SK-N-SH treated with all-trans-retinoic acid at 6 μM for 48 hours (cell line): ENCODE data around the gene NEGR1.

Experiments
- ATAC-seq: fragments of 200-7000 bp; cut with Tn5 transposase; 3 replicates; pipeline ENCODE4 v1.9.1; 2020; ENCODE audit warnings: mild to moderate bottlenecking, moderate library complexity
- ARNTL ChIP-seq: fragments of 450-650 bp; formaldehyde crosslinking; IDR thresholded peaks from 2 replicates; pipeline ENCODE4 v1.5.0; 2020; ENCODE audit warnings: low read depth, mild to moderate bottlenecking, moderate library complexity, borderline replicate concordance
- BACH2 ChIP-seq: fragments of 250-450 bp; sonication (Bioruptor Pico); IDR thresholded peaks from 2 replicates; pipeline ENCODE4 v1.9.0; 2021; ENCODE audit warnings: mild to moderate bottlenecking, borderline replicate concordance
- CREB5 ChIP-seq: fragments of 250-450 bp; sonication (Bioruptor Pico); IDR thresholded peaks from 2 replicates; pipeline ENCODE4 v1.5.1; 2020; ENCODE audit warnings: low read depth, mild to moderate bottlenecking, moderate library complexity
- CSDC2 ChIP-seq: fragments of 250-450 bp; sonication (Bioruptor Pico); IDR thresholded peaks from 2 replicates; pipeline ENCODE4 v1.5.0; 2020; ENCODE audit warnings: mild to moderate bottlenecking, moderate library complexity
- CSRNP3 ChIP-seq: fragments of 250-450 bp; sonication (Bioruptor Pico); IDR thresholded peaks from 2 replicates; pipeline ENCODE4 v1.5.1; 2021; ENCODE audit warnings: mild to moderate bottlenecking, moderate library complexity
- ESRRG ChIP-seq: fragments of 250-450 bp; sonication (Bioruptor Pico); IDR thresholded peaks from 2 replicates; pipeline ENCODE4 v1.6.1; 2021; ENCODE audit warnings: mild to moderate bottlenecking
- GLIS3 ChIP-seq: fragments of 250-450 bp; sonication (Bioruptor Pico); IDR thresholded peaks from 2 replicates; pipeline ENCODE4 v1.5.0; 2020; ENCODE audit warnings: mild to moderate bottlenecking, moderate library complexity
- ISL1 ChIP-seq: fragments of 250-450 bp; sonication (Bioruptor Pico); IDR thresholded peaks from 2 replicates; pipeline ENCODE4 v2.1.2; 2022; ENCODE audit warnings: mild to moderate bottlenecking, moderate library complexity
- OSR1 ChIP-seq: fragments of 250-450 bp; sonication (Bioruptor Pico); IDR thresholded peaks from 2 replicates; pipeline ENCODE4 v1.8.0; 2022; ENCODE audit warnings: moderate library complexity, mild to moderate bottlenecking, inconsistent platforms
- PATZ1 ChIP-seq: fragments of 250-450 bp; sonication (Bioruptor Pico); IDR thresholded peaks from 2 replicates; pipeline ENCODE4 v1.8.0; 2020; ENCODE audit warnings: mild to moderate bottlenecking, moderate library complexity, borderline replicate concordance
- POU6F1 ChIP-seq: fragments of 250-450 bp; sonication (Bioruptor Pico); IDR thresholded peaks from 2 replicates; pipeline ENCODE4 v1.8.0; 2021; ENCODE audit warnings: low read depth, mild to moderate bottlenecking, moderate library complexity, borderline replicate concordance
- PPARA ChIP-seq: fragments of 250-450 bp; sonication (Bioruptor Pico); IDR thresholded peaks from 2 replicates; pipeline ENCODE4 v1.5.0; 2020; ENCODE audit warnings: mild to moderate bottlenecking, borderline replicate concordance
- RARB ChIP-seq: fragments of 250-450 bp; sonication (Bioruptor Pico); IDR thresholded peaks from 2 replicates; pipeline ENCODE4 v1.8.0; 2021; ENCODE audit warnings: mild to moderate bottlenecking, moderate library complexity
- TCF4 ChIP-seq: fragments of 250-450 bp; sonication (Bioruptor Pico); IDR thresholded peaks from 2 replicates; pipeline ENCODE4 v1.8.0; 2021; ENCODE audit warnings: mild to moderate bottlenecking, moderate library complexity, borderline replicate concordance
- TOX ChIP-seq: fragments of 250-450 bp; sonication (Bioruptor Pico); IDR thresholded peaks from 2 replicates; pipeline ENCODE4 v1.8.0; 2021; ENCODE audit warnings: mild to moderate bottlenecking, moderate library complexity, borderline replicate concordance
- TSHZ2 ChIP-seq: fragments of 250-450 bp; sonication (Bioruptor Pico); IDR thresholded peaks from 2 replicates; pipeline ENCODE4 v1.5.0; 2020; ENCODE audit warnings: mild to moderate bottlenecking, moderate library complexity
- ZC3H10 ChIP-seq: fragments of 250-450 bp; sonication (Bioruptor Pico); IDR thresholded peaks from 2 replicates; pipeline ENCODE4 v1.5.1; 2021; ENCODE audit warnings: mild to moderate bottlenecking, moderate library complexity
- ZFP30 ChIP-seq: fragments of 450-650 bp; formaldehyde crosslinking; IDR thresholded peaks from 2 replicates; pipeline ENCODE4 v1.5.0; 2022; ENCODE audit warnings: mild to moderate bottlenecking, moderate library complexity
- ZNF565 ChIP-seq: fragments of 450-650 bp; formaldehyde crosslinking; conservative IDR thresholded peaks from 2 replicates; pipeline ENCODE4 v1.5.0; 2020; ENCODE audit warnings: low read depth, mild to moderate bottlenecking, moderate library complexity
- ZNF70 ChIP-seq: fragments of 450-650 bp; formaldehyde crosslinking; IDR thresholded peaks from 2 replicates; pipeline ENCODE4 v1.5.0; 2020; ENCODE audit warnings: mild to moderate bottlenecking, moderate library complexity

NEGR1 gene

GRCh38 chr1:71522721-71523120, 759.6 kb downstream of the NEGR1 start:
- no peak for ATAC-seq
- TF ChIP-seq ZC3H10 (CRISPR knock-in tag) (no peak), ZNF70 (CRISPR knock-in tag) (no peak), PPARA (CRISPR knock-in tag) (no peak), ZNF565 (CRISPR knock-in tag) (no peak), TSHZ2 (no peak), CSDC2 (CRISPR knock-in tag) (no peak), TCF4 (CRISPR knock-in tag) (no peak), GLIS3 (CRISPR knock-in tag) (no peak), TOX (CRISPR knock-in tag) (no peak), BACH2 (no peak), RARB (CRISPR knock-in tag) (no peak), ZFP30 (CRISPR knock-in tag) (no peak), OSR1 (CRISPR knock-in tag) (no peak), ESRRG (no peak), CSRNP3 (no peak), ISL1 (CRISPR knock-in tag) (no peak)

- peak; percentile 84 for ATAC-seq
- TF ChIP-seq PATZ1 = no peak
- TF ChIP-seq ISL1 (CRISPR knock-in tag) = no peak
Observed at GRCh38 chr1:71521655-71522264, 760.6 kb downstream of the NEGR1 start.

- no peak for TF ChIP-seq BACH2
- no peak for ATAC-seq
Observed at GRCh38 chr1:71511505-71511904, 770.8 kb downstream of the NEGR1 start.

- ATAC-seq = no peak
- no peak for TF ChIP-seq POU6F1
- TF ChIP-seq ARNTL (CRISPR knock-in tag) = no peak
- no peak for TF ChIP-seq OSR1 (CRISPR knock-in tag)
- no peak for TF ChIP-seq CREB5 (CRISPR knock-in tag)
- no peak for TF ChIP-seq ZC3H10 (CRISPR knock-in tag)
- TF ChIP-seq CSRNP3 = no peak
- no peak for TF ChIP-seq TCF4 (CRISPR knock-in tag)
- no peak for TF ChIP-seq GLIS3 (CRISPR knock-in tag)
- no peak for TF ChIP-seq ZNF565 (CRISPR knock-in tag)
- TF ChIP-seq PATZ1 = no peak
- no peak for TF ChIP-seq ESRRG
- TF ChIP-seq TSHZ2 = no peak
- TF ChIP-seq RARB (CRISPR knock-in tag) = no peak
Observed at GRCh38 chr1:71510725-71511124, 771.6 kb downstream of the NEGR1 start.
